Neural crest cell (in vitro differentiated cells): ENCODE results near the gene PLSCR3. TPM values are rescaled to one million over a fixed set of nuclear protein-coding genes. Genes with fewer than 3 reads are reported as not detected.

ENCODE experiments used
- DNase-seq: peaks from one replicate; pipeline ENCODE4 v3.0.0; 2021; ENCODE audit warnings: low read depth, mixed read lengths, low spot score
- H3K27ac Mint-ChIP-seq: one replicate; pipeline ENCODE4 v1.8.0; 2021; ENCODE audit warnings: mild to moderate bottlenecking, mixed read lengths; ENCODE audit not compliant: unreplicated experiment
- H3K27me3 Mint-ChIP-seq: 2 replicates; pipeline ENCODE4 v1.8.0; 2021; ENCODE audit warnings: low read depth, mild to moderate bottlenecking, mixed read lengths
- H3K36me3 Mint-ChIP-seq: 2 replicates; pipeline ENCODE4 v1.8.0; 2021; ENCODE audit warnings: low read depth, mild to moderate bottlenecking, mixed read lengths
- H3K4me1 Mint-ChIP-seq: 2 replicates; pipeline ENCODE4 v1.8.0; 2021; ENCODE audit warnings: mixed read lengths
- H3K4me3 Mint-ChIP-seq: one replicate; pipeline ENCODE4 v1.8.0; 2021; ENCODE audit warnings: mild to moderate bottlenecking, mixed read lengths
- H3K9me3 Mint-ChIP-seq: 2 replicates; pipeline ENCODE4 v1.8.0; 2021; ENCODE audit warnings: mixed read lengths
- total RNA-seq: library from RNA; stranded (reverse); gene quantifications from 2 replicates; pipeline ENCODE4 v1.2.1, GENCODE V29; 2021
- TF ChIP-seq, protein P1 (sequence below): fragments of 200-600 bp; sonication (generic); conservative IDR thresholded peaks from 2 replicates; pipeline ENCODE4 v1.5.0; 2021; ENCODE audit warnings: antibody characterized with exemption, mild to moderate bottlenecking

PLSCR3 gene
- total RNA-seq, 1 donor from 2014 or later: 25.7 TPM

DNA sequence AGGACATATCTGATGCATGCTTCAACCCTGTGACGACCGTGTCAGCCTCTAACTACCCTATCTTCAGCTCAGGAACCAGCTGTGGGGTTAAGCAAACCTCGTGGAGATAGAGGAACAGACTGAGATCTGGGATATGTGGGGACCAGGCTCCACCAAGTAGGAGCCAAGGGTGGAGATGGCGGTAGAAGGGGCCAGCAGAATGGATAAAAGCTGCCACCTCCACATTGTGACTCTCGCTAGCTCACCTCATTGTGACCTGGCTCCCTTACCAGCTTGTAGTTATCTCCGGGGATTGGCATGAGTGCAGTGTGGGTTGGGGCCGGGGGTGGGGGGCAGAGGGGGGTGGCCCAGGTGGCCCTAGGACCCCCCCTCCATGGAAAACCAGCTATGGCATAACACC is 31.0 kb upstream of the PLSCR3 start, which contains the start of gene SPEM2:
Gene SPEM2 (plus strand): TSS at position 301 of the 400 bp plus-strand sequence. CDS start 73 bp downstream, at position 374.
- no peak within 1 kb of the TSS for H3K27ac Mint-ChIP-seq
- H3K9me3 Mint-ChIP-seq: no peaks in the 10 kb centered on the region
- H3K36me3 Mint-ChIP-seq: no peaks in the 10 kb centered on the region
- peaks cover 14% of the 10 kb centered on the region for H3K4me1 Mint-ChIP-seq
- TF ChIP-seq, protein P1, sequence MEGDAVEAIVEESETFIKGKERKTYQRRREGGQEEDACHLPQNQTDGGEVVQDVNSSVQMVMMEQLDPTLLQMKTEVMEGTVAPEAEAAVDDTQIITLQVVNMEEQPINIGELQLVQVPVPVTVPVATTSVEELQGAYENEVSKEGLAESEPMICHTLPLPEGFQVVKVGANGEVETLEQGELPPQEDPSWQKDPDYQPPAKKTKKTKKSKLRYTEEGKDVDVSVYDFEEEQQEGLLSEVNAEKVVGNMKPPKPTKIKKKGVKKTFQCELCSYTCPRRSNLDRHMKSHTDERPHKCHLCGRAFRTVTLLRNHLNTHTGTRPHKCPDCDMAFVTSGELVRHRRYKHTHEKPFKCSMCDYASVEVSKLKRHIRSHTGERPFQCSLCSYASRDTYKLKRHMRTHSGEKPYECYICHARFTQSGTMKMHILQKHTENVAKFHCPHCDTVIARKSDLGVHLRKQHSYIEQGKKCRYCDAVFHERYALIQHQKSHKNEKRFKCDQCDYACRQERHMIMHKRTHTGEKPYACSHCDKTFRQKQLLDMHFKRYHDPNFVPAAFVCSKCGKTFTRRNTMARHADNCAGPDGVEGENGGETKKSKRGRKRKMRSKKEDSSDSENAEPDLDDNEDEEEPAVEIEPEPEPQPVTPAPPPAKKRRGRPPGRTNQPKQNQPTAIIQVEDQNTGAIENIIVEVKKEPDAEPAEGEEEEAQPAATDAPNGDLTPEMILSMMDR: no peak
- DNase-seq: no peak
- H3K4me3 Mint-ChIP-seq: no peak within 1 kb of the TSS
- no peaks in the 10 kb centered on the region for H3K27me3 Mint-ChIP-seq

DNA sequence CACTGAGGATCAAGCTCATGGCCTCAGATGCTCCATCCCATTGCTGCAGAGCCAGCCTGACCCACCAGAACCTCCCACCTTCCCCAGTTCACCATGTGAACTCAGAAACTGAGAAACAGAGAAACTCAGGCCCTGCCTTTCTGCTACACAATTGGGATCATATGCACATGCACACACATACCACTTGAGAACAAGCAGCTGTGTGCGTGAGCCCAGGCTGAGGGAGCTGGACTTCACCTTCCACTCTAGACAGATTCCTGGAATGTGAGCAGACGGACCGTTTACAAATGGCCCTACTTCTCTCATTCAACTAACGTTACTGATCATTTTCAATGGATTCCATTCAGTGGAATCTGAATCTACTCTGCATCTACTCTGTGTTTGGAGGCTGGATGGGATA is 29.4 kb upstream of the PLSCR3 start:
- Mint-ChIP-seq H3K27me3 (peaks cover 2% of the 10 kb centered on the region), H3K4me3 (peak overlapping the region; percentile 10)
- TF ChIP-seq, protein P1: no peak

DNA sequence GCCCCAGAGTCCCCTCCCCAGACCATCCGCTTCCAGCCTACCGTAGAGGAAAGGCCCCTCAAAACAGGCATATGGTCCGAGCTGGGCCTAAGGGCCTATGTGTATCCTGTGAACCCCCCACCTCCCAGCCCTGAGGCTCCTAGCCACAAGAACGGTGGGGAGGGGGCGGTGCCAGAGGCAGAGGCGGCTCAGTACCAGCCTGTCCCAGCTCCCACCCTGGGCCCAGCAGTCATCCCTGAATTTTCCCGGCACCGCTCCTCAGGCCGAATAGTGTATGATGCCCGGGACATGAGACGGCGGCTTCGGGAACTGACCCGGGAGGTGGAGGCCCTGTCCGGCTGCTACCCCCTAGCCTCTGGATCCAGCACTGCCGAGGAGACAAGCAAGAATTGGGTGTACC is 26.9 kb upstream of the PLSCR3 start:
- Mint-ChIP-seq H3K4me3 (peak overlapping the region; percentile 27), H3K36me3 (no peaks in the 10 kb centered on the region), H3K9me3 (no peaks in the 10 kb centered on the region), H3K27ac (no peak overlapping the region), H3K27me3 (peaks cover 2% of the 10 kb centered on the region), H3K4me1 (peaks cover 41% of the 10 kb centered on the region)
- no peak for DNase-seq
- TF ChIP-seq, protein P1: no peak

More for the DNA sequence above, 29.4 kb upstream of the PLSCR3 start:
- Mint-ChIP-seq H3K36me3 (no peaks in the 10 kb centered on the region), H3K27ac (no peak overlapping the region), H3K4me1 (peaks cover 30% of the 10 kb centered on the region), H3K9me3 (no peaks in the 10 kb centered on the region)
- DNase-seq: no peak

DNA sequence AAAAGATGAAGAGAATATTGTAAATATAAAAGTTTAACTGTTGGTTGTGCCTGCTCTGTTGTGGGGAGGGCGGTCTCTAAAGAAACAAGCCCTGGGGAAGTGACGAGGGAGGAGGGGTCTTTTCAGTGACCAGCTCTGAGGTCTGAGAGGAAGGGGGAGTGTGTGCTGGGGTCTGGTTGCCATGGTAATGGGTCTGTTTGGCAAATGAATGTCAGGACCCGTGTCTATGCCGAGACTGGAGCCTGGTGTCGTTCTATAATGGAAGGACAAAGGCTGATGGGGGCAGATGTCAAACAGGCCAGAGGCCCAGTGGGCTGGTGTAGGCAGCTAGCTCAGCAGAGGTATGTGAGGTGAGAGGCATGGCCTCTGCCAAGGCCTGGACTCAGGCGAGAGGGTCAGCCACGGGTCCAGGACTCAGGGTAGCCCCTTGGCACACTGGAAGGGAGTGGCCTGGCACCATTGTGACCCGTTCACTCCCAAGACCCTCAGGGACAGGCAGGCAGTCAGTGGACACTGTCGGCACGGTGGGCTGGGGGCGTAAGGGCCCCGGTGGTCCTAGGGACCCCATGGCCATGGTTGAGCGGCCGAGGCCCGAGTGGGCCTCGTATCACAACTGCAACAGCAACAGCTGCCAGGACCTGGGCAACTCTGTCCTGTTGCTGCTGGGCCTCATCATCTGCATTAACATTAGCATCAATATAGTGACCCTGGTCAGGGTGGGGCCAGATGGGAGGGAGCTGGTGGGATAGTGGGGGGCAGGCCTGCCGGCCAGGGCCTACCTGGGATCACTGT is 25.7 kb upstream of the PLSCR3 start, which contains the start of gene SPEM1:
Gene SPEM1 (plus strand): TSS at position 506 of the 792 bp plus-strand sequence. CDS start 61 bp downstream, at position 567.
- H3K9me3 Mint-ChIP-seq: no peaks in the 10 kb centered on the region
- H3K27ac Mint-ChIP-seq: peak within 1 kb of the TSS; percentile 81
- no peaks in the 10 kb centered on the region for H3K36me3 Mint-ChIP-seq
- H3K4me1 Mint-ChIP-seq: peaks cover 43% of the 10 kb centered on the region
- TF ChIP-seq, protein P1: no peak
- peak; percentile 63 for DNase-seq
- peaks cover 2% of the 10 kb centered on the region for H3K27me3 Mint-ChIP-seq
- peak within 1 kb of the TSS; percentile 74 for H3K4me3 Mint-ChIP-seq

DNA sequence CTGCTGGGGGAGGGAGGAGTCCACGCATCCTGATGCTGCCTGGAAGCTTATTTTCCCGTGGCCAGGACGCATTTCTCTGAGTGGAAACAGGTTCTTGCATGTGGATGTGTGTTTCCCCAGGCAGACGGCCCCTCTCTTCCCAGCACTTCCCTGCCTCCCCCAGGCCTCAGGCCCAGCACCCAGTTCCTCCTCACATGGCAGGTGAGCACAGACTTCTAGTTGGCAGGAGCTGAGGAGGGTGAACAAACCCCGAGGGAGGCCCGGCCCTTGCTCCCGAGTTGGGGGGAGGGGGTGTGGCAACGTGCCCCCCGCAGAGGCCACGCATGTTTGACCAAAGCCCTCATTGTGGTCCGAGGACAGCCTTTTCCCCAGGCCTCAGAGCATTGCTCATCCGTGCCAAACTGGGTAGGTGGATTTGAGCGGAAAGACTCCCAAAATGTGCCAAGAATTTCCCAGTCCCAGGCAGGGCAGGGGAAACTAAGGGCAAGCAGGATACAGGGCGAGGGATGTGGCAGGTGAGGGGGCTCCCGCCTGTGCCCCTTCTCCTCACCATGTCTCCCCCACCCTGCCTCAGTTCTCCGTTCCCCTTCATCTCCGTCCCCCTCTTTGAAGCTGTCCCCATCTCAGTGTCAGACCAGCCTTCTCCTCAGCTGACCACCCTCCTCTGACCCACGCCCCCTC is 24.3 kb upstream of the PLSCR3 start:
- H3K36me3 Mint-ChIP-seq: no peaks in the 10 kb centered on the region
- no peaks in the 10 kb centered on the region for H3K9me3 Mint-ChIP-seq
- peak overlapping the region; percentile 72 for H3K27ac Mint-ChIP-seq
- TF ChIP-seq, protein P1: no peak
- peak overlapping the region; percentile 31 for H3K4me3 Mint-ChIP-seq
- H3K4me1 Mint-ChIP-seq: peaks cover 38% of the 10 kb centered on the region
- H3K27me3 Mint-ChIP-seq: peaks cover 2% of the 10 kb centered on the region
- DNase-seq: no peak
